Breast epithelium (tissue), 3 donors: ENCODE results near the gene TMEM242.

ENCODE experiments used
- CTCF ChIP-seq, 3 donors: fragments of 450-650 bp; IDR thresholded peaks; one replicate each; pipeline ENCODE4 v1.5.1; 2016 to 2017; ENCODE audit warnings: antibody characterized with exemption in 3 of 3, mild to moderate bottlenecking in 3 of 3, moderate library complexity in 3 of 3
- POLR2AphosphoS5 ChIP-seq, 3 donors: sonication (generic); formaldehyde crosslinking; IDR thresholded peaks; one replicate each; pipeline ENCODE4 v1.6.1; 2017; ENCODE audit warnings: antibody characterized with exemption in 3 of 3

DNA sequence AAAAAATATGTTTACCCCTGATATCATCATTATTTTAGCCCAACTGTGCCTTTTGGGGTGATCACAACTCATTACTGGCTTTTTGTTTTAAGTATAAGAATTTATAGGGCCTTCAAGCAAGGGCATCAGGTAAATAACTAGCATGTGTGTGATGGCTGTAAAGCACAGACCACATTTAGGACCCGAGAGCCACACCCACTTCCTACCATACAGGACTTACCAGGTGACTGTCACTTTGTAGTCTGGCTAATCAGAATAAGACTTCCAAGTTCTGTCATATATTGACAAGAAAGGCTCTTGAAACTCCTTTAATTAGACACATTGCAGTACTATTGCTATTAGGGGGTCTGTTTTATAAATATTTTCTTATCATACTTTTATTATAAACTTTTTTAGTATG lies 31.1 kb downstream of the TMEM242 start:
- TF ChIP-seq CTCF (IDR thresholded peaks at IDR 0.05) (no peak), POLR2AphosphoS5 (IDR thresholded peaks at IDR 0.05) (no peak)
